H9 (cell line): Measurements from ENCODE around the gene SPEF2. TPM values are rescaled to one million over a fixed set of nuclear protein-coding genes. Genes with fewer than 3 reads are reported as not detected.

Experiments
- DNase-seq: peaks from one replicate; pipeline ENCODE4 v3.0.0-alpha.2; 2017
- H2AFZ ChIP-seq: one replicate; pipeline ENCODE4 v1.6.1; 2013; ENCODE audit warnings: mild to moderate bottlenecking, low read length, control low read depth, moderate library complexity
- H2AK5ac ChIP-seq: 2 replicates; pipeline ENCODE4 v1.6.1; 2013; ENCODE audit warnings: low read length, control low read depth, mixed read lengths; ENCODE audit not compliant: insufficient read length
- H2BK120ac ChIP-seq: one replicate; pipeline ENCODE4 v1.6.1; 2013; ENCODE audit warnings: low read depth, mild to moderate bottlenecking, low read length, control low read depth, inconsistent platforms; ENCODE audit not compliant: poor library complexity, severe bottlenecking
- H2BK12ac ChIP-seq: 2 replicates; pipeline ENCODE4 v1.6.1; 2013; ENCODE audit warnings: low read length, control low read depth, mixed read lengths, low read depth; ENCODE audit not compliant: insufficient read length
- H2BK15ac ChIP-seq: 2 replicates; pipeline ENCODE4 v1.6.1; 2013; ENCODE audit warnings: low read depth, low read length, control low read depth
- H2BK20ac ChIP-seq: one replicate; pipeline ENCODE4 v1.6.1; 2013; ENCODE audit warnings: low read depth, mild to moderate bottlenecking, low read length, control low read depth, inconsistent platforms; ENCODE audit not compliant: poor library complexity, severe bottlenecking
- H2BK5ac ChIP-seq: 2 replicates; pipeline ENCODE4 v1.6.1; 2013; ENCODE audit warnings: low read length, control low read depth, mixed read lengths; ENCODE audit not compliant: insufficient read length
- H3K14ac ChIP-seq: 2 replicates; pipeline ENCODE4 v1.6.1; 2013; ENCODE audit warnings: low read length, control low read depth; ENCODE audit not compliant: insufficient read depth
- H3K18ac ChIP-seq: 2 replicates; pipeline ENCODE4 v1.6.1; 2013; ENCODE audit warnings: low read depth, mild to moderate bottlenecking, mixed read lengths, low read length, control low read depth; ENCODE audit not compliant: insufficient read length
- H3K23ac ChIP-seq: 2 replicates; pipeline ENCODE4 v1.6.1; 2013; ENCODE audit warnings: low read length, control low read depth, mixed read lengths, low read depth; ENCODE audit not compliant: insufficient read length
- H3K23me2 ChIP-seq: 2 replicates; pipeline ENCODE4 v1.6.1; 2013; ENCODE audit warnings: low read depth, mild to moderate bottlenecking, mixed read lengths, low read length, control low read depth; ENCODE audit not compliant: insufficient read length, poor library complexity, severe bottlenecking
- H3K27ac ChIP-seq: 2 replicates; pipeline ENCODE4 v1.5.1; 2013; ENCODE audit warnings: low read length, control low read depth, mixed read lengths, low read depth; ENCODE audit not compliant: insufficient read length
- H3K27me3 ChIP-seq: 2 replicates; pipeline ENCODE4 v1.6.1; 2013; ENCODE audit warnings: low read length, control low read depth, inconsistent platforms; ENCODE audit not compliant: insufficient read depth
- H3K4ac ChIP-seq: 2 replicates; pipeline ENCODE4 v1.6.1; 2013; ENCODE audit warnings: low read depth, mild to moderate bottlenecking, control low read depth, inconsistent platforms, low read length, moderate library complexity
- H3K4me1 ChIP-seq: 2 replicates; pipeline ENCODE4 v1.6.1; 2013; ENCODE audit warnings: low read length, control low read depth, inconsistent platforms; ENCODE audit not compliant: insufficient read depth
- H3K4me2 ChIP-seq: 2 replicates; pipeline ENCODE4 v1.6.1; 2013; ENCODE audit warnings: low read length, control low read depth, mixed read lengths; ENCODE audit not compliant: insufficient read length, insufficient read depth
- H3K56ac ChIP-seq: 2 replicates; pipeline ENCODE4 v1.6.1; 2013; ENCODE audit warnings: low read depth, mild to moderate bottlenecking, mixed read lengths, low read length, control low read depth; ENCODE audit not compliant: insufficient read length
- H3K79me1 ChIP-seq: 2 replicates; pipeline ENCODE4 v1.6.1; 2013; ENCODE audit warnings: low read depth, mild to moderate bottlenecking, moderate library complexity, low read length, control low read depth, inconsistent platforms; ENCODE audit not compliant: insufficient read depth, poor library complexity, severe bottlenecking
- H3K79me2 ChIP-seq: 2 replicates; pipeline ENCODE4 v1.6.1; 2013; ENCODE audit warnings: low read length, control low read depth, inconsistent platforms; ENCODE audit not compliant: insufficient read depth
- H3K9ac ChIP-seq: 2 replicates; pipeline ENCODE4 v1.6.1; 2013; ENCODE audit warnings: low read length, control low read depth, mixed read lengths; ENCODE audit not compliant: insufficient read length; ENCODE audit errors: extremely low read depth
- H3K9me3 ChIP-seq: one replicate; pipeline ENCODE4 v1.6.1; 2013; ENCODE audit warnings: low read depth, low read length, inconsistent platforms; ENCODE audit not compliant: control insufficient read depth
- H3T11ph ChIP-seq: one replicate; pipeline ENCODE4 v1.6.1; 2013; ENCODE audit warnings: mild to moderate bottlenecking, low read length, control low read depth, inconsistent platforms
- H4K20me1 ChIP-seq: one replicate; pipeline ENCODE4 v1.6.1; 2013; ENCODE audit not compliant: control insufficient read depth, insufficient read length, insufficient read depth
- H4K5ac ChIP-seq: 2 replicates; pipeline ENCODE4 v1.6.1; 2013; ENCODE audit warnings: low read depth, mild to moderate bottlenecking, mixed read lengths, low read length, control low read depth; ENCODE audit not compliant: insufficient read length
- H4K8ac ChIP-seq: replicated peaks from 2 replicates; pipeline ENCODE4 v1.6.1; 2013; ENCODE audit warnings: low read length, control low read depth, mixed read lengths, low read depth; ENCODE audit not compliant: insufficient read length
- H4K91ac ChIP-seq: 2 replicates; pipeline ENCODE4 v1.6.1; 2013; ENCODE audit warnings: low read depth, mild to moderate bottlenecking, moderate library complexity, mixed read lengths, low read length, control low read depth; ENCODE audit not compliant: insufficient read length
- H3K27ac Mint-ChIP-seq, 3 experiments: 2 replicates in 2 of 3; 3 replicates in 1 of 3; pipeline ENCODE4 v1.8.0; 2020 to 2021; ENCODE audit warnings: mixed read lengths in 3 of 3, mild to moderate bottlenecking in 1 of 3, moderate library complexity in 1 of 3
- H3K27me3 Mint-ChIP-seq: 2 replicates; pipeline ENCODE4 v1.8.0; 2021; ENCODE audit warnings: low read depth, mild to moderate bottlenecking, moderate library complexity, mixed read lengths
- H3K36me3 Mint-ChIP-seq, 3 experiments: 2 replicates in 2 of 3; 3 replicates in 1 of 3; pipeline ENCODE4 v1.8.0; 2020 to 2021; ENCODE audit warnings: low read depth in 3 of 3, mixed read lengths in 3 of 3; ENCODE audit not compliant: insufficient read depth in 1 of 3
- H3K4me1 Mint-ChIP-seq, 2 experiments: 2 replicates each; pipeline ENCODE4 v1.8.0; 2020; ENCODE audit warnings: mixed read lengths in 2 of 2
- H3K4me3 Mint-ChIP-seq, 2 experiments: 2 replicates in 1 of 2; 3 replicates in 1 of 2; pipeline ENCODE4 v1.8.0; 2020 to 2021; ENCODE audit warnings: mild to moderate bottlenecking in 2 of 2, mixed read lengths in 2 of 2, moderate library complexity in 1 of 2
- H3K9me3 Mint-ChIP-seq, 2 experiments: 2 replicates in 1 of 2; 3 replicates in 1 of 2; pipeline ENCODE4 v1.8.0; 2020; ENCODE audit warnings: mild to moderate bottlenecking in 2 of 2, mixed read lengths in 2 of 2, moderate library complexity in 1 of 2
- WGBS: extraction: QIAGEN DNeasy Blood & Tissue Kit; methylation state at CpG from one replicate; pipeline ENCODE4 v1.1.7; 2013; ENCODE audit warnings: missing lambda C conversion rate, low lambda C conversion rate, mixed read lengths; ENCODE audit not compliant: insufficient read length; ENCODE audit errors: extremely low coverage; 5-methylcytosine and 5-hydroxymethylcytosine counted together
- total RNA-seq: library from RNA; stranded (reverse); gene quantifications from 2 replicates; pipeline ENCODE4 v1.2.1, GENCODE V29; 2021
- TF ChIP-seq, protein P1 (sequence below): fragments of 200-600 bp; sonication (generic); conservative IDR thresholded peaks from 3 replicates; pipeline ENCODE4 v1.8.0; 2021; ENCODE audit warnings: antibody characterized with exemption, mild to moderate bottlenecking

The SPEF2 gene
- total RNA-seq, 1 experiment from 2014 or later: 1.0 TPM

DNA sequence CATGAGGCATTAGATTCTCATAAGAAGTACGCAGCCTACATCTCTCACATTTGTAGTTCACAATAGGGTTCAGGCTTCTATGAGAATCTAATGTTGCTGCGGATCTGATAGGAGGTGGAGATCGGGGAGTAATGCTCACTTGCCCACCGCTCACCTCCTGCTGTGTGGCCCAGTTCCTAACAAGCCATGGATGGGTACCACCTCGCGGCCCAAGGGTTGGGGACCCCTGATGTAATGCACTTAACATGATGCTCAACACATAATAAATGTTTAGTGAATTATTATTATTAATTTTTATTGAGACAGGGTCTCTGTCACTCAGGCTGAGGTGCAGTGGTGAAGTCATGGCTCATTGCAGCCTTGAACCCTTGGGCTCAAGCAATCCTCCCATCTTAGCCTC, 134.3 kb downstream of the SPEF2 start:
- Mint-ChIP-seq H3K36me3 (no peaks in the 10 kb centered on the region), H3K4me3 (no peak overlapping the region), H3K9me3 (peaks cover 3 to 12% of the 10 kb centered on the region in 2 experiments), H3K4me1 (peaks cover 24 to 26% of the 10 kb centered on the region in 2 experiments), H3K27ac (no peak overlapping the region), H3K27me3 (peaks cover 93% of the 10 kb centered on the region)
- H2BK5ac ChIP-seq: no peak overlapping the region
- H3K23me2 ChIP-seq: no peaks in the 10 kb centered on the region
- H3K27me3 ChIP-seq: peaks cover 35% of the 10 kb centered on the region
- no peak overlapping the region for H3K18ac ChIP-seq
- H3K56ac ChIP-seq: no peak overlapping the region
- no peak overlapping the region for H3K4ac ChIP-seq
- TF ChIP-seq, protein P1, sequence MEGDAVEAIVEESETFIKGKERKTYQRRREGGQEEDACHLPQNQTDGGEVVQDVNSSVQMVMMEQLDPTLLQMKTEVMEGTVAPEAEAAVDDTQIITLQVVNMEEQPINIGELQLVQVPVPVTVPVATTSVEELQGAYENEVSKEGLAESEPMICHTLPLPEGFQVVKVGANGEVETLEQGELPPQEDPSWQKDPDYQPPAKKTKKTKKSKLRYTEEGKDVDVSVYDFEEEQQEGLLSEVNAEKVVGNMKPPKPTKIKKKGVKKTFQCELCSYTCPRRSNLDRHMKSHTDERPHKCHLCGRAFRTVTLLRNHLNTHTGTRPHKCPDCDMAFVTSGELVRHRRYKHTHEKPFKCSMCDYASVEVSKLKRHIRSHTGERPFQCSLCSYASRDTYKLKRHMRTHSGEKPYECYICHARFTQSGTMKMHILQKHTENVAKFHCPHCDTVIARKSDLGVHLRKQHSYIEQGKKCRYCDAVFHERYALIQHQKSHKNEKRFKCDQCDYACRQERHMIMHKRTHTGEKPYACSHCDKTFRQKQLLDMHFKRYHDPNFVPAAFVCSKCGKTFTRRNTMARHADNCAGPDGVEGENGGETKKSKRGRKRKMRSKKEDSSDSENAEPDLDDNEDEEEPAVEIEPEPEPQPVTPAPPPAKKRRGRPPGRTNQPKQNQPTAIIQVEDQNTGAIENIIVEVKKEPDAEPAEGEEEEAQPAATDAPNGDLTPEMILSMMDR: no peak
- H2BK120ac ChIP-seq: no peak overlapping the region
- DNase-seq: no peak
- H2AK5ac ChIP-seq: no peak overlapping the region
- H2BK20ac ChIP-seq: no peak overlapping the region
- H4K5ac ChIP-seq: no peak overlapping the region
- H3K23ac ChIP-seq: no peak overlapping the region
- no peak overlapping the region for H3K14ac ChIP-seq
- no peaks in the 10 kb centered on the region for H3K9me3 ChIP-seq
- no peak overlapping the region for H2BK12ac ChIP-seq
- no CpG with 5 or more reads among the region's 6 CpGs for WGBS
- H3K4me1 ChIP-seq: no peaks in the 10 kb centered on the region
- H3K27ac ChIP-seq: no peak overlapping the region
- no peak overlapping the region for H4K8ac ChIP-seq
- no peaks in the 10 kb centered on the region for H3K79me1 ChIP-seq
- no peak overlapping the region for H3K4me2 ChIP-seq
- H3K79me2 ChIP-seq: no peaks in the 10 kb centered on the region
- H4K20me1 ChIP-seq: no peaks in the 10 kb centered on the region
- no peak overlapping the region for H3K9ac ChIP-seq
- no peak overlapping the region for H3T11ph ChIP-seq
- no peak overlapping the region for H2BK15ac ChIP-seq
- no peak overlapping the region for H4K91ac ChIP-seq
- no peak overlapping the region for H2AFZ ChIP-seq
